GM12891 (cell line): Measurements from ENCODE around the gene ZFX.

Source experiments
- POLR2A ChIP-seq: IDR thresholded peaks from 2 replicates; pipeline ENCODE4 v1.6.1; 2011; ENCODE audit warnings: low read depth, low read length, control low read depth
- POLR2AphosphoS5 ChIP-seq: IDR thresholded peaks from 2 replicates; pipeline ENCODE4 v1.6.1; 2011; ENCODE audit warnings: low read depth, low read length, control low read depth
- POU2F2 ChIP-seq: IDR thresholded peaks from 2 replicates; pipeline ENCODE4 v1.6.1; 2011; ENCODE audit warnings: low read depth, mild to moderate bottlenecking, control low read depth, low read length, moderate library complexity
- SPI1 ChIP-seq: IDR thresholded peaks from 2 replicates; pipeline ENCODE4 v1.6.1; 2011; ENCODE audit warnings: low read depth, low read length, control low read depth
- TAF1 ChIP-seq: IDR thresholded peaks from 2 replicates; pipeline ENCODE4 v1.6.1; 2011; ENCODE audit warnings: low read depth, low read length, control low read depth

GRCh38 chrX:24231641-24232179, 82.2 kb downstream of the ZFX start:
- TF ChIP-seq POLR2A (no peak), POLR2AphosphoS5 (no peak), TAF1 (no peak), SPI1 (no peak), POU2F2 (no peak)
